CD4-positive, alpha-beta T cell (primary cell): Measurements from ENCODE around the gene GEMIN4. TPM values are rescaled to one million over a fixed set of nuclear protein-coding genes. Genes with fewer than 3 reads are reported as not detected.

Experiments used
- ATAC-seq: fragments of 200-7000 bp; cut with Tn5 transposase; one replicate; pipeline ENCODE4 v1.10.0; 2022; ENCODE audit warnings: mild to moderate bottlenecking; ENCODE audit not compliant: poor library complexity
- CTCF ChIA-PET: fragments of 350-600 bp; sonication (Branson Sonifier 250); formaldehyde crosslinking; loops from one replicate; lab custom pipeline; 2021; ENCODE audit warnings: antibody characterized with exemption, inconsistent platforms; lab: Charles Lee
- POLR2A ChIA-PET: fragments of 350-600 bp; sonication (Branson Sonifier 250); formaldehyde crosslinking; loops from one replicate; lab custom pipeline; 2021; ENCODE audit warnings: antibody characterized with exemption, inconsistent platforms; lab: Charles Lee
- DNase-seq, 14 experiments: peaks; one replicate each; pipeline ENCODE4 v3.0.0-alpha.2; 2013 to 2020; ENCODE audit warnings: mixed read lengths in 2 of 14
- H3K27ac ChIP-seq, 2 donors: one replicate each; pipeline versions ENCODE4 v1.5.1 to v1.7.0; 2013; ENCODE audit warnings: low read length in 2 of 2, low read depth in 1 of 2, mild to moderate bottlenecking in 1 of 2
- H3K27me3 ChIP-seq, 2 experiments: 1 replicate in 1 of 2; 2 replicates in 1 of 2; pipeline versions ENCODE4 v1.6.1 to v1.7.0; 2013; ENCODE audit warnings: low read length in 2 of 2, control low read depth in 1 of 2, mild to moderate bottlenecking in 1 of 2, moderate library complexity in 1 of 2; ENCODE audit not compliant: insufficient read depth in 2 of 2, control insufficient read depth in 1 of 2
- H3K36me3 ChIP-seq: one replicate; pipeline ENCODE4 v1.6.1; 2013; ENCODE audit warnings: low read length, control low read depth; ENCODE audit not compliant: insufficient read depth
- H3K4me1 ChIP-seq: one replicate; pipeline ENCODE4 v1.6.1; 2013; ENCODE audit warnings: low read length, control low read depth; ENCODE audit not compliant: insufficient read depth
- H3K4me3 ChIP-seq: one replicate; pipeline ENCODE4 v1.5.1; 2013; ENCODE audit warnings: mild to moderate bottlenecking, low read length, moderate library complexity
- H3K9me3 ChIP-seq, 2 experiments: 1 replicate in 1 of 2; 2 replicates in 1 of 2; pipeline versions ENCODE4 v1.6.1 to v1.7.0; 2013; ENCODE audit warnings: low read length in 2 of 2, mild to moderate bottlenecking in 2 of 2, control low read depth in 1 of 2, moderate library complexity in 1 of 2; ENCODE audit not compliant: control insufficient read depth in 1 of 2, insufficient read depth in 1 of 2
- H3K27ac Mint-ChIP-seq: one replicate; pipeline ENCODE4 v1.8.0; 2020; ENCODE audit warnings: mixed read lengths
- H3K27me3 Mint-ChIP-seq: one replicate; pipeline ENCODE4 v1.8.0; 2021; ENCODE audit warnings: mixed read lengths
- H3K36me3 Mint-ChIP-seq: one replicate; pipeline ENCODE4 v1.8.0; 2021; ENCODE audit warnings: low read depth, mixed read lengths
- H3K4me1 Mint-ChIP-seq: one replicate; pipeline ENCODE4 v1.8.0; 2021; ENCODE audit warnings: low read depth, mixed read lengths
- H3K4me3 Mint-ChIP-seq: one replicate; pipeline ENCODE4 v1.8.0; 2020; ENCODE audit warnings: mild to moderate bottlenecking, mixed read lengths
- H3K9me3 Mint-ChIP-seq: one replicate; pipeline ENCODE4 v1.8.0; 2020; ENCODE audit warnings: mixed read lengths
- CTCF ChIP-seq: fragments of 200-600 bp; IDR thresholded peaks from one replicate; pipeline ENCODE4 v1.8.0; 2022; ENCODE audit warnings: antibody characterized with exemption, mild to moderate bottlenecking
- intact Hi-C, 2 experiments: fragments of 100-400 bp; cut with DNase I in 1 of 2; cut with micrococcal nuclease in 1 of 2; formaldehyde crosslinking; loops; one replicate each; pipeline versions ENCODE4 v1.15.1 to v1.9.0; 2023 to 2025; cut with DNase I, micrococcal nuclease
- total RNA-seq, 174 experiments: library from RNA in 2 of 174; stranded (reverse) in 2 of 174; gene quantifications; one replicate each; pipeline ENCODE4 v1.2.3 and lab custom pipeline; 2021 to 2026

GEMIN4 gene
- total RNA-seq, 2 experiments from 2014 or later = 16.0 to 18.0 TPM

- DNase-seq (no peak), ATAC-seq (no peak)
- intact Hi-C loops = no loop called here
- POLR2A ChIA-PET = no interaction called here
- Histone ChIP-seq H3K36me3 (no peaks in the 10 kb centered on the region), H3K27ac (no peak overlapping the region), H3K27me3 (no peaks in the 10 kb centered on the region), H3K4me1 (peaks cover 8% of the 10 kb centered on the region), H3K4me3 (no peak overlapping the region), H3K9me3 (no peaks in the 10 kb centered on the region)
- no peak overlapping the region for H3K4me3 Mint-ChIP-seq
- CTCF ChIA-PET = no interaction called here
- peaks cover 5% of the 10 kb centered on the region for H3K36me3 Mint-ChIP-seq
- no peaks in the 10 kb centered on the region for H3K9me3 Mint-ChIP-seq
- no peaks in the 10 kb centered on the region for H3K27me3 Mint-ChIP-seq
- H3K4me1 Mint-ChIP-seq = peaks cover 6% of the 10 kb centered on the region
- no peak for TF ChIP-seq CTCF
- no peak overlapping the region for H3K27ac Mint-ChIP-seq
Observed at GRCh38 chr17:799261-799660, 47.2 kb upstream of the GEMIN4 start.

- H3K4me1 Mint-ChIP-seq = peaks cover 6% of the 10 kb centered on the region
- no peak for ATAC-seq
- ChIA-PET POLR2A (interaction anchor here (1.5 kb wide), 1 partner anchor 199 kb away, joined by 3 read pairs; the partner anchor contains the start of gene TIMM22), CTCF (interaction anchor here (1.7 kb wide), 1 partner anchor 183 kb away, joined by 6 read pairs; no protein-coding TSS in a partner anchor)
- no peak overlapping the region for H3K27ac Mint-ChIP-seq
- TF ChIP-seq CTCF = no peak
- Histone ChIP-seq H3K27me3 (no peaks in the 10 kb centered on the region), H3K9me3 (no peaks in the 10 kb centered on the region), H3K4me3 (no peak overlapping the region), H3K4me1 (peaks cover 8% of the 10 kb centered on the region), H3K27ac (no peak overlapping the region), H3K36me3 (no peaks in the 10 kb centered on the region)
- H3K4me3 Mint-ChIP-seq = no peak overlapping the region
- no peaks in the 10 kb centered on the region for H3K9me3 Mint-ChIP-seq
- intact Hi-C loops = no loop called here
- H3K36me3 Mint-ChIP-seq = peaks cover 11% of the 10 kb centered on the region
- no peaks in the 10 kb centered on the region for H3K27me3 Mint-ChIP-seq
- no peak for DNase-seq
Observed at GRCh38 chr17:798246-798645, 46.2 kb upstream of the GEMIN4 start.

DNA sequence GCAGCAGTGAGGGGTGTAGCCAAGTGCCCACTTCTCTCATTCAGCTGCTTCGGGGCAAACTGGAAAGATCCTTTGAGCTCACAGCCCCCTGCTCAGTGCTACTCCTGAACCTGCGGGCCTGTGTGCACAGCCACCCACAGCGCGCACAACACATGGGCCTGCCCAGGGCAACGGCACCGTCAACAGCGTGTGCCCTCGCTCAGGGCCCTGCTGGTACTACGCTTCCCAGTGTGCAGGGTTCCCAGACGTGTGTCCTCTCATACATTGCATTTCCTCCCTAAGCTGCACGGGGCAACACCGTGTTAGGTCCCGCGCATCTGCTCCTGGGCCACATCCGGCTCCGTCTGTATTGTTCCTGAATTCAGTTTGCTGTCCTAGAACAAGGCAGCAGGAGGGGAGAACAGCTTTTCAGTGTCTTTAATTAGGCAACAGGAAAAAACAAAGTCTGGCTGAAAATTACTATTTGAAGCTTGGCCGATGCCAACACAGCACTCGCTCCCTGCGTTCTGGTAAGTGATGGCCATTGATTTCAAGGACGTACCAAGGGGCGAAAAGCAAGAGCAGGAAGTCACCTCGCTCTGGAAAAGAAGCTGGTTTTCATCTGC, 45.3 kb upstream of the GEMIN4 start:
- Histone ChIP-seq H3K4me1 (peaks cover 8% of the 10 kb centered on the region), H3K27ac (no peak overlapping the region), H3K36me3 (peaks cover 5% of the 10 kb centered on the region), H3K27me3 (no peaks in the 10 kb centered on the region), H3K9me3 (no peaks in the 10 kb centered on the region), H3K4me3 (no peak overlapping the region)
- CTCF ChIA-PET = interaction anchor here (1.7 kb wide), 1 partner anchor 184 kb away, joined by 6 read pairs; no protein-coding TSS in a partner anchor
- peaks cover 17% of the 10 kb centered on the region for H3K36me3 Mint-ChIP-seq
- no peaks in the 10 kb centered on the region for H3K27me3 Mint-ChIP-seq
- TF ChIP-seq CTCF = no peak
- no peak overlapping the region for H3K4me3 Mint-ChIP-seq
- intact Hi-C loops = no loop called here
- DNase-seq (no peak), ATAC-seq (no peak)
- H3K4me1 Mint-ChIP-seq = peaks cover 6% of the 10 kb centered on the region
- no peaks in the 10 kb centered on the region for H3K9me3 Mint-ChIP-seq
- POLR2A ChIA-PET = interaction anchor here (1.5 kb wide), 1 partner anchor 199 kb away, joined by 3 read pairs; the partner anchor contains the start of gene TIMM22
- H3K27ac Mint-ChIP-seq = no peak overlapping the region
